ENCODE data around the gene SLC9C2.
"Not testable (repeated sequence)": the region's sequence is repeated elsewhere in the genome, so short reads cannot be mapped to it uniquely, and the experiment has no call there.

The SLC9C2 gene

GRCh38 chr1:173469656-173470055, 133.2 kb downstream of the SLC9C2 start:
- DNase-seq (ENCODE audit: extremely low spot score, insufficient read length, low read depth) (no peak), FAIRE-seq (no peak)

DNA sequence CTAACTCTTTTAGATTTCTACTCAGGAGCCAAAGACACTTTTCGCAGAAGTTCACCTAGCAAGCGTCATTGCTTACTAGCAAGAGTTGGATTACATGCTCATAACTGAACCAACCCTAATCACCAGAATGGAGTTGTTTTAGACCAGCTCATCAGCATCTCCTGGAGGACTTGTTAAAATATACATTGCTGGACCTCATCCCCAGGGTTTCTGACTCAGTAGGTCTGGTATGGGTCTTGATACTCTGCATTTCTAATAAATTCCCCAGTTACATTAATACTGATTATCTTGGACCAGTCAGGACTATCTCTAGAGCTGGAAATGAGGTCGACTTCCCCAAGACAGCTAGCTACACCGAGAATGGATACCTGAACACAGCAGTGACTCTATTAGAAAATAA, 135.4 kb downstream of the SLC9C2 start:
- DNase-seq (ENCODE audit: extremely low spot score, insufficient read length, low read depth) = no peak
- FAIRE-seq = no peak

DNA sequence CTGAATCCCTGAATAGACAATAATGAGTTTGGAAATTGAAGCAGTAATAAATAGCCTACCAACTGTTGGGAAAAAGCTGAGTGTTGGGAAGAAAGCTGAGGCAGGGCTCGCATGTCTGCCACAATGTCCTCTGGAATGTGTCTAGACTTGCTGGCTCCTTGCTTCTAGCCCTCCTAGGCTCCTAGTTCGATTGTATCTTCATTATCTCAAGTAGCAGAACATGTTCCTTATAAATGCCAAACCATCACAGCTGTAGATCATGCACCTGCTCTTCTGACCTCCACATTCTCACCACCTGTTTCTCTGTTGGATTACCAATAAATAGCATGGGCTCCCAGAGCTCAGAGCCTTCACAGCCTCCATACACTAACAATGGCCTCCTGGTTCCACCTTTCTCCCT, 138.7 kb downstream of the SLC9C2 start:
- not testable (repeated sequence) for DNase-seq (ENCODE audit: extremely low spot score, insufficient read length, low read depth); FAIRE-seq

- not testable (repeated sequence) for FAIRE-seq; DNase-seq (ENCODE audit: extremely low spot score, insufficient read length, low read depth)
These were observed 140.2 kb downstream of the SLC9C2 start for GRCh38 chr1:173462666-173463065.

GRCh38 chr1:173459885-173460284, 143.0 kb downstream of the SLC9C2 start:
- FAIRE-seq (no peak), DNase-seq (ENCODE audit: extremely low spot score, insufficient read length, low read depth) (no peak)

- FAIRE-seq = no peak
These were observed 147.8 kb downstream of the SLC9C2 start for GRCh38 chr1:173454966-173455524.

GRCh38 chr1:173453982-173454381, 148.9 kb downstream of the SLC9C2 start:
- DNase-seq (ENCODE audit: extremely low spot score, insufficient read length, low read depth) (no peak), FAIRE-seq (no peak)

More at GRCh38 chr1:173454966-173455524, 147.8 kb downstream of the SLC9C2 start:
- no peak for DNase-seq (ENCODE audit: extremely low spot score, insufficient read length, low read depth)

GRCh38 chr1:173451981-173452380, 150.9 kb downstream of the SLC9C2 start:
- FAIRE-seq (no peak), DNase-seq (ENCODE audit: extremely low spot score, insufficient read length, low read depth) (no peak)

All from GM18507 (cell line).